PC-3 (cell line): Measurements from ENCODE around the gene PPP1R17. TPM values are rescaled to one million over a fixed set of nuclear protein-coding genes. Genes with fewer than 3 reads are reported as not detected.

Experiments used
- ATAC-seq: fragments of 200-7000 bp; cut with Tn5 transposase; 2 replicates; pipeline ENCODE4 v1.9.1; 2020; ENCODE audit warnings: mild to moderate bottlenecking, moderate library complexity
- BruUV-seq: library from RNA; stranded (reverse); fragments of 400-500 nt; replicated peaks from 2 replicates; lab custom pipeline; 2021; lab: Mats Ljungman, UMichigan
- CTCF ChIA-PET: fragments of 300-600 bp; sonication (Branson Sonifier 250); formaldehyde crosslinking; loops from one replicate; lab custom pipeline; 2022; ENCODE audit warnings: antibody characterized with exemption; lab: Charles Lee
- POLR2A ChIA-PET: fragments of 300-600 bp; sonication (Branson Sonifier 250); formaldehyde crosslinking; loops from one replicate; lab custom pipeline; 2022; ENCODE audit warnings: antibody characterized with exemption; ENCODE audit not compliant: unreplicated experiment; lab: Charles Lee
- DNase-seq: peaks from one replicate; pipeline ENCODE4 v3.0.0-alpha.2; 2015
- H2AFZ ChIP-seq: fragments of 300-600 bp; sonication (generic); 2 replicates; pipeline ENCODE4 v1.6.0; 2016; ENCODE audit warnings: antibody characterized with exemption, low read length
- H3F3A ChIP-seq: fragments of 300-600 bp; sonication (generic); one replicate; pipeline ENCODE4 v1.6.0; 2017; ENCODE audit warnings: antibody characterized with exemption, low read length, control low read depth, mild to moderate bottlenecking; ENCODE audit not compliant: unreplicated experiment
- H3K27ac ChIP-seq: fragments of 300-600 bp; sonication (generic); 2 replicates; pipeline ENCODE4 v1.5.1; 2016; ENCODE audit warnings: mild to moderate bottlenecking, low read length
- H3K27me3 ChIP-seq: fragments of 300-600 bp; sonication (generic); 2 replicates; pipeline ENCODE4 v1.6.1; 2016; ENCODE audit warnings: low read length, mixed read lengths
- H3K36me3 ChIP-seq: fragments of 300-600 bp; sonication (generic); 2 replicates; pipeline ENCODE4 v1.6.1; 2016; ENCODE audit warnings: low read depth, mixed run types, low read length, mixed read lengths
- H3K4me1 ChIP-seq: fragments of 300-600 bp; sonication (generic); 2 replicates; pipeline ENCODE4 v1.5.1; 2016; ENCODE audit warnings: low read length; ENCODE audit not compliant: insufficient read depth
- H3K4me2 ChIP-seq: fragments of 300-600 bp; sonication (generic); 2 replicates; pipeline ENCODE4 v1.6.0; 2016; ENCODE audit warnings: low read length
- H3K4me3 ChIP-seq: fragments of 300-600 bp; sonication (generic); 2 replicates; pipeline ENCODE4 v1.5.1; 2016; ENCODE audit warnings: mild to moderate bottlenecking, low read length, mixed read lengths
- H3K79me2 ChIP-seq: fragments of 300-600 bp; sonication (generic); 2 replicates; pipeline ENCODE4 v1.6.1; 2017; ENCODE audit warnings: low read length, mixed read lengths
- H3K9ac ChIP-seq: fragments of 300-600 bp; sonication (generic); 2 replicates; pipeline ENCODE4 v1.6.0; 2016; ENCODE audit warnings: mild to moderate bottlenecking, low read length
- H3K9me2 ChIP-seq: fragments of 300-600 bp; sonication (generic); replicated peaks from 2 replicates; pipeline ENCODE4 v1.6.1; 2016; ENCODE audit warnings: mixed run types, low read length, mixed read lengths
- H3K9me3 ChIP-seq: fragments of 300-600 bp; sonication (generic); 2 replicates; pipeline ENCODE4 v1.6.1; 2016; ENCODE audit warnings: low read length, mixed read lengths
- H4K20me1 ChIP-seq: fragments of 300-600 bp; sonication (generic); 2 replicates; pipeline ENCODE4 v1.6.1; 2016; ENCODE audit warnings: low read length, mixed read lengths
- CTCF ChIP-seq: fragments of 300-600 bp; sonication (generic); conservative IDR thresholded peaks from 2 replicates; pipeline ENCODE4 v1.5.1; 2017; ENCODE audit warnings: antibody characterized with exemption, low read depth, mild to moderate bottlenecking, low read length
- EZH2 ChIP-seq: fragments of 300-600 bp; sonication (generic); IDR thresholded peaks from one replicate; pipeline ENCODE4 v1.6.1; 2017; ENCODE audit warnings: antibody characterized with exemption, mild to moderate bottlenecking, low read length; ENCODE audit not compliant: unreplicated experiment
- EZH2phosphoT487 ChIP-seq: fragments of 300-600 bp; sonication (generic); IDR thresholded peaks from 2 replicates; pipeline ENCODE4 v1.6.1; 2018; ENCODE audit warnings: mild to moderate bottlenecking, antibody characterized with exemption, low read length, borderline replicate concordance
- intact Hi-C: fragments of 100-400 bp; cut with micrococcal nuclease; formaldehyde crosslinking; loops from 2 replicates; pipeline ENCODE4 v1.9.0; 2023
- total RNA-seq: library from RNA; depleted of rRNA; stranded (reverse); fragments of >200 nt; gene quantifications from 2 replicates; pipeline ENCODE4 v1.2.3, GENCODE V29; 2014

PPP1R17 gene
- total RNA-seq, 1 experiment from 2014 or later, result not detected

- TF ChIP-seq CTCF (no peak), EZH2 (no peak), EZH2phosphoT487 (no peak)
- no TSS peak for BruUV-seq
- ChIA-PET POLR2A (interaction anchor here (0.6 kb wide), 1 partner anchor 108 kb away, joined by 3 read pairs; no protein-coding TSS in a partner anchor), CTCF (no interaction called here)
- Histone ChIP-seq H3K4me1 (peaks cover 25% of the 10 kb centered on the region), H3K27me3 (no peaks in the 10 kb centered on the region), H2AFZ (no peak overlapping the region), H3K9me2 (no peaks in the 10 kb centered on the region), H3K27ac (peak overlapping the region; percentile 74), H3K4me3 (no peak overlapping the region), H3K79me2 (no peaks in the 10 kb centered on the region), H3F3A (no peaks in the 10 kb centered on the region), H3K4me2 (peak overlapping the region; percentile 46), H3K9ac (no peak overlapping the region), H3K36me3 (peaks cover 9% of the 10 kb centered on the region; the same call in 1 of the 2 replicates), H3K9me3 (no peaks in the 10 kb centered on the region), H4K20me1 (no peaks in the 10 kb centered on the region)
- intact Hi-C loops, result no loop called here
- DNase-seq, result peak; percentile 62
- ATAC-seq, result peak; percentile 21
Observed at GRCh38 chr7:31747553-31747952, 60.5 kb downstream of the PPP1R17 start.

- Histone ChIP-seq H3K36me3 (peaks cover 9% of the 10 kb centered on the region; the same call in 1 of the 2 replicates), H3K27me3 (no peaks in the 10 kb centered on the region), H3K9me2 (no peaks in the 10 kb centered on the region), H3F3A (no peaks in the 10 kb centered on the region), H2AFZ (no peak overlapping the region), H3K9ac (no peak overlapping the region), H3K9me3 (no peaks in the 10 kb centered on the region), H3K4me3 (no peak overlapping the region), H4K20me1 (no peaks in the 10 kb centered on the region), H3K4me1 (peaks cover 25% of the 10 kb centered on the region), H3K27ac (peak overlapping the region; percentile 74), H3K79me2 (no peaks in the 10 kb centered on the region), H3K4me2 (peak overlapping the region; percentile 46)
- intact Hi-C loops, result loop anchor here (1.0 to 2.0 kb wide), 3 partner anchors 29 to 295 kb away; no protein-coding TSS in a partner anchor
- no peak for TF ChIP-seq EZH2phosphoT487
- no peak for TF ChIP-seq EZH2
- TF ChIP-seq CTCF, result no peak
- ChIA-PET POLR2A (interaction anchor here (0.6 kb wide), 1 partner anchor 107 kb away, joined by 3 read pairs; no protein-coding TSS in a partner anchor), CTCF (no interaction called here)
- peak; percentile 67 for DNase-seq
- BruUV-seq, result no TSS peak
- ATAC-seq, result peak; percentile 71
Observed at GRCh38 chr7:31748084-31748483, 61.1 kb downstream of the PPP1R17 start.

GRCh38 chr7:31751726-31752125, 64.7 kb downstream of the PPP1R17 start:
- H3K79me2 ChIP-seq, result no peaks in the 10 kb centered on the region

More at GRCh38 chr7:31751726-31752125, 64.7 kb downstream of the PPP1R17 start:
- BruUV-seq, result TSS peak; percentile 1
- H3K27me3 ChIP-seq, result no peaks in the 10 kb centered on the region
- H2AFZ ChIP-seq, result no peak overlapping the region
- ChIA-PET POLR2A (no interaction called here), CTCF (interaction anchor here (0.7 kb wide), 1 partner anchor 172 kb away, joined by 6 read pairs; no protein-coding TSS in a partner anchor)
- H4K20me1 ChIP-seq, result no peaks in the 10 kb centered on the region
- H3K4me3 ChIP-seq, result no peak overlapping the region
- H3K4me2 ChIP-seq, result no peak overlapping the region
- H3K27ac ChIP-seq, result no peak overlapping the region
- TF ChIP-seq EZH2phosphoT487 (no peak), EZH2 (no peak), CTCF (no peak)
- H3K9me2 ChIP-seq, result no peaks in the 10 kb centered on the region
- no peak overlapping the region for H3K9ac ChIP-seq
- ATAC-seq, result no peak
- H3K36me3 ChIP-seq, result peaks cover 8% of the 10 kb centered on the region; the same call in 1 of the 2 replicates
- H3K4me1 ChIP-seq, result peaks cover 21% of the 10 kb centered on the region
- H3K9me3 ChIP-seq, result no peaks in the 10 kb centered on the region
- intact Hi-C loops, result no loop called here
- DNase-seq, result no peak
- H3F3A ChIP-seq, result no peaks in the 10 kb centered on the region
